RWPE1 (cell line): ENCODE results near the gene PLAA.

Experiments used
- CTCF ChIA-PET: fragments of 350-600 bp; sonication (Branson Sonifier 250); formaldehyde crosslinking; extraction: SDS; loops from one replicate; lab custom pipeline; 2021; lab: Yijun Ruan, JAX
- POLR2A ChIA-PET: fragments of 400-600 bp; formaldehyde crosslinking; extraction: SDS; loops from one replicate; lab custom pipeline; 2020; ENCODE audit warnings: antibody characterized with exemption; ENCODE audit not compliant: low non-redundant PET; lab: Yijun Ruan, JAX
- DNase-seq: peaks from one replicate; pipeline ENCODE4 v3.0.0; 2012; ENCODE audit warnings: low spot score
- H3K27ac ChIP-seq: fragments of 450-650 bp; 2 replicates; pipeline ENCODE4 v1.5.1; 2017
- CTCF ChIP-seq: fragments of 450-650 bp; conservative IDR thresholded peaks from 2 replicates; pipeline ENCODE4 v1.5.1; 2017; ENCODE audit warnings: low read depth, mild to moderate bottlenecking

Gene PLAA

GRCh38 chr9:26937816-26938371, 9.1 kb downstream of the PLAA start:
- POLR2A ChIA-PET = no interaction called here
- CTCF ChIA-PET = no interaction called here

GRCh38 chr9:26935847-26936246, 11.2 kb downstream of the PLAA start:
- no peak for DNase-seq
- no peak for TF ChIP-seq CTCF
- ChIA-PET CTCF (interaction anchor here (0.6 kb wide), 1 partner anchor 13 kb away, joined by 4 read pairs; no protein-coding TSS in a partner anchor), POLR2A (no interaction called here)
- no peak overlapping the region for H3K27ac ChIP-seq

More at GRCh38 chr9:26937816-26938371, 9.1 kb downstream of the PLAA start:
- no peak for DNase-seq
- TF ChIP-seq CTCF = no peak
- H3K27ac ChIP-seq = no peak overlapping the region

- ChIA-PET POLR2A (no interaction called here), CTCF (no interaction called here)
- H3K27ac ChIP-seq = no peak overlapping the region
- no peak for TF ChIP-seq CTCF
- DNase-seq = no peak
Measured at GRCh38 chr9:26928902-26929495, 18.0 kb downstream of the PLAA start.

- ChIA-PET CTCF (no interaction called here), POLR2A (no interaction called here)
- no peak for TF ChIP-seq CTCF
- DNase-seq = no peak
- no peak overlapping the region for H3K27ac ChIP-seq
Measured at GRCh38 chr9:26925609-26926008, 21.4 kb downstream of the PLAA start.

- TF ChIP-seq CTCF = no peak
- POLR2A ChIA-PET = no interaction called here
- CTCF ChIA-PET = interaction anchor here (0.5 kb wide), 1 partner anchor 130 kb away, joined by 4 read pairs; no protein-coding TSS in a partner anchor
- no peak overlapping the region for H3K27ac ChIP-seq
- DNase-seq = no peak
Measured at GRCh38 chr9:26919698-26920097, 27.3 kb downstream of the PLAA start.

- H3K27ac ChIP-seq = no peak overlapping the region
- ChIA-PET CTCF (no interaction called here), POLR2A (no interaction called here)
- DNase-seq = no peak
- no peak for TF ChIP-seq CTCF
Measured at GRCh38 chr9:26913138-26913668, 33.8 kb downstream of the PLAA start.
